Endothelial cell of umbilical vein (primary cell): Measurements from ENCODE around the gene IFI35.

ENCODE experiments used
- CTCF ChIP-seq, 2 donors: IDR thresholded peaks; 1 replicate in 1 of 2; 2 replicates in 1 of 2; pipeline ENCODE4 v1.5.1; 2011; ENCODE audit warnings: low read length in 2 of 2, mild to moderate bottlenecking in 2 of 2, moderate library complexity in 2 of 2, control low read depth in 1 of 2, inconsistent platforms in 1 of 2, low read depth in 1 of 2; ENCODE audit not compliant: insufficient read depth in 1 of 2; ENCODE audit errors: extremely low read depth in 1 of 2
- EZH2 ChIP-seq: IDR thresholded peaks from 2 replicates; pipeline ENCODE4 v1.6.1; 2012; ENCODE audit warnings: borderline replicate concordance, low read depth, mild to moderate bottlenecking, moderate library complexity, low read length, inconsistent platforms; ENCODE audit not compliant: severe bottlenecking
- FOS ChIP-seq: IDR thresholded peaks from 2 replicates; pipeline ENCODE4 v1.6.1; 2011; ENCODE audit warnings: mild to moderate bottlenecking, low read length, moderate library complexity, borderline replicate concordance; ENCODE audit not compliant: insufficient read depth
- GATA2 ChIP-seq: IDR thresholded peaks from 2 replicates; pipeline ENCODE4 v1.7.0; 2011; ENCODE audit warnings: low read depth, mild to moderate bottlenecking, moderate library complexity, mixed read lengths, low read length; ENCODE audit not compliant: insufficient read length, insufficient read depth
- MAX ChIP-seq: IDR thresholded peaks from 2 replicates; pipeline ENCODE4 v1.6.1; 2011; ENCODE audit not compliant: insufficient read depth, insufficient read length
- POLR2A ChIP-seq: IDR thresholded peaks from 2 replicates; pipeline ENCODE4 v1.6.1; 2012; ENCODE audit warnings: low read depth, mild to moderate bottlenecking, control low read depth, low read length
- POLR2AphosphoS5 ChIP-seq: IDR thresholded peaks from 2 replicates; pipeline ENCODE4 v1.6.1; 2012; ENCODE audit warnings: low read depth, mild to moderate bottlenecking, control low read depth, low read length, moderate library complexity; ENCODE audit not compliant: insufficient read depth

- no peak for TF ChIP-seq CTCF (IDR thresholded peaks at IDR 0.05; ENCODE audit: extremely low read depth in 1 of 2, insufficient read depth in 1 of 2, low read depth in 1 of 2, low read length in 2 of 2)
- no peak for TF ChIP-seq POLR2A
- TF ChIP-seq GATA2 = no peak
- TF ChIP-seq POLR2AphosphoS5 = no peak
- TF ChIP-seq FOS = no peak
- TF ChIP-seq EZH2 = no peak
- TF ChIP-seq MAX = no peak
These were observed 12.8 kb downstream of the IFI35 start for GRCh38 chr17:43019418-43019817.
